ENCODE measurements around the gene PTOV1.
A peak's percentile ranks its signal among the peaks of the same experiment; 100 is the strongest.

The PTOV1 gene

DNA sequence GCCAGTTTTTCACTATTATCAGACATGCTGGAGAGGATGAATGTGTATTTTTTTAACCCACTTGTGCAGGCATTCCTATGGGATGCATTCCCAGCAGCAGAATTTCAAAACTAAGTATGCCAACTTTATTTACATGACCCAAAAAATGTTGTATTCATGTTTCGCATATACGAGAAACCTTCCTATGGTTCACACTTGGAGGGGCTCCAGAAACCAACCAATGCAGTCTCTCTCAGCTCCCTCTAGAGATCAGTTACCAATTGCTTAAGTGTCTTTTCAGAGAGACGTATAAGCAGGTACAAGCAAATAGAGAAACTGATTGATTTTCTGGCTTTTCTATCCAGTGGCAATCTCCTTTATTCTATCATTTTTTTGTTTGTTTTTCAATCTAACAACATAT lies 5.5 kb upstream of the PTOV1 start:
- peak; percentile 14 for DNase-seq

DNA sequence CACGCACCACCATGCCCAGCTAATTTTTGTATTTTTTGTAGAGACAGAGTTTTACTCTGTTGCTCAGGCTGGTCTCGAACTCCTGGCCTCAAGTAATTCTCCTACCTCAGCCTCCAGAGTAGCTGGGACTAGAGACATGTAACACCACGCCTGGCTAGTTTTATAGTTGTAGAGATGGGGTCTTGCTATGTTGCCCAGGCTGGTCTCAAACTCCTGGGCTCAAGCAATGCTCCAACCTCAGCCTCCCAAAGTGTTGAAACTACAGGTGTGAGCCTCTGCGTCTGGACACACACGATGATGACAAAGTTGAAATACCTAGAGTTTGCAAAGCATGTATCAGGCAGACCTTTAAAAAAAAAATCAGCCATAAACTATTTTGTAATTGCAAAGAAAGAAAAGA lies 4.6 kb upstream of the PTOV1 start:
- no peak for DNase-seq

DNA sequence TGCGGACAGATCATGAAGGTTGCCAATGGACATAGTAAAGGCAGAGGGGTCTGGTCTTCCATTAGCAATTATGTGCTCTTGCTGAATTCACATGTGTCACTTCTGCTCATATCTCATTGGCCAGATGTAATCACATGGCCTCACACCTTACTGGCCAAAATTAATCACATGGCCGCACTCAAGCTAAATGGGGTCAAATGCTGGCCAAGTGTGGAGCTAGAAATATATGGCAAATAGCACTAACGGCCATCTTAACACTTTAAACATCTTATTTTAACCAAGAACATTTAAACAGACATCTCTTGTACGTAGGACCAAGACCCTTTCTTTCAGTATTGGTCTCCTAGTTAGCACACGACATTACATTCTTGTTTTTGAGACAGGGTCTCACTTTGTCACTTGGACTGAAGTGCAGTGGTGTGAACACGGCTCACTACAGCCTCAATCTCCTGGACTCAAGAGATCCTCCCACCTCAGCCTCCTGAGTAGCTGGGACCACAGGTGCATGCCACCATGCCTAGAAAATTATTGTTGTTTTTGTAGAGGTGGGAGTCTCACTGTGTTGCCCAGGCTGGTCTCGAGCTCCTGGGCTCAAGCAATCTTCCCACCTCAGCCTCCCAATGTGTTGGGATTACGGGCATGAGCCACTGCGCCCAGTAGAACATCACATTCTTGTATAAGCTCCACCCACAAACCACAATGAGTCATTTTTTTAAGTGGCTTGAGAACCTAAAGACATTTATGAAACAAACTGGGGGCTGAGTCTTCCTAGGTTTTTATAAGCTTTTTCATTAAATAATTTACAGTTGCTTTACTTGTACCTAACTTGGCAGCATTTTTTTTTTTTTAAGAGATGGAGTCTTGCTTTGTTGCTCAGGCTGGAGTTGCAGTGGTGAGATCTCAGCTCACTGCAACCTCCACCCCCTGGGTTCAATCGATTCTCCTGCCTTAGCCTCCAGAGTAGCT lies 2.9 kb upstream of the PTOV1 start:
- no peak for DNase-seq

DNA sequence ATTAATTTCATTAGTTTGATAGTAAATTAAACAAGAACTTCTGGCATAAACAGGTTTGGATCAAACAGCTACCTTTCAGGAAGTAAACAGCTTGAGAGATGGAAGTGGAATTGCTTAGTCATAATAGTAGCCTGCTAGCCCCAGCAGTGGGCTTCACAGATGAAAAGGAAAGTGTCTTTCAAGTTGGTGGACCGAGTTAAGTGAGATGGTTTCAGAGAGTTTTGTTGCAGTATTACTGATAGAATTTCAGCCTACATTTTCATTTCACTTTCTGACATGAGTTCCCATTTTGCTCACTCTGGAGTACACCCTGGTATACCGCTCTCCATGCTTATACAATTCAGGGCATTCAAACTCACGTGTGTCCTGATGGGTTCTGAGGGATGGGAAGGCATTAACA lies 2.0 kb upstream of the PTOV1 start:
- no peak for DNase-seq

DNA sequence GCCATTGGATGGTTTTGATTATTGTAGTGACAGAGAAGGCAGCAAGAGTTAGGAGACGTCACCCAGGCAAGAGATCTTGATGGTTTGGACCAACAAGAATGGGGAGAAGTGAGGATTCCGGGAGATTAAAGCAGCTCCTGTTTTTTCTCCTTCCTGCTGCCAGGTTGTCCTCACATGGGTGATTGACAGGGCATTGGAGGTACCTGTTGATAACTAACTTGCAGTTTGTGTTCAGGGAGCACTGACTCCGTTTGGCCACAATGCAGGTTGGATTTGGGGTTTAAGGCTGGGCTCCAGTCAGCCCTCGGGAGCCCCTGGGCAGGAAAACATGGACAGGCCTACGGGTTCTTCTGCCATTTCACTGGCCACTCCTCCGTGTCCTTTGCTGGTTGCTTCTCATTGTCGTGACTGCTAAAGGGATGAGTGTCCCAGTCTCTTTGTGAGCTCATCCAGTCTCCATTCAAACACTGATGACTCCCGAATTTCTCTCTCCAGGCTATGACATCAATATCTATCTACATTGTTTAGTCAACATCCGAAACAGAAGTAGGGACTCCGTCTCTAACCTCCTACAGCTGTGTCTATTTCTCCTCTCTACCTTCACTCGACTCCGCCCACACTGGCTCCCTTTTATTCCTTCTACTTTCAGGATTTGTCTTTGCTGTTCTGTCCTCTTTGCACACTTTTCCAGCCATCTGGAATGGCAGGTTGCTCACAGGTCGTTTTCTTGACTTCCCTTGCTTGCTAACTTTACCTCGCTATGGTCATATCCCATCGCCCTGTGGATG lies 1.3 kb upstream of the PTOV1 start:
- no peak for DNase-seq

DNA sequence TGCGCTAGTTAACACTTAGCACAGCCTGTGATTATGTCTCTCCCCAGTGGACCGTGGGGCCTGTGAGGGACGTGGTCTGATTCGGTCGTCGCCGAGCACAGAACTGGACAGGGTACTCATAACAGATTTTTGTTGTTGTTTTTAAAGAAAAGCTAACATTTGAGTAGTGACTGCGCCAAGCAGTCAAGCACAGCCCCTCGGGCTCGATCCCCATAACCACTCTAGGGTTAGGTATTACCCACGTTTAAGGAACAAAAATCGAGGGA lies 805 bp upstream of the PTOV1 start:
- DNase-seq, result no peak

DNA sequence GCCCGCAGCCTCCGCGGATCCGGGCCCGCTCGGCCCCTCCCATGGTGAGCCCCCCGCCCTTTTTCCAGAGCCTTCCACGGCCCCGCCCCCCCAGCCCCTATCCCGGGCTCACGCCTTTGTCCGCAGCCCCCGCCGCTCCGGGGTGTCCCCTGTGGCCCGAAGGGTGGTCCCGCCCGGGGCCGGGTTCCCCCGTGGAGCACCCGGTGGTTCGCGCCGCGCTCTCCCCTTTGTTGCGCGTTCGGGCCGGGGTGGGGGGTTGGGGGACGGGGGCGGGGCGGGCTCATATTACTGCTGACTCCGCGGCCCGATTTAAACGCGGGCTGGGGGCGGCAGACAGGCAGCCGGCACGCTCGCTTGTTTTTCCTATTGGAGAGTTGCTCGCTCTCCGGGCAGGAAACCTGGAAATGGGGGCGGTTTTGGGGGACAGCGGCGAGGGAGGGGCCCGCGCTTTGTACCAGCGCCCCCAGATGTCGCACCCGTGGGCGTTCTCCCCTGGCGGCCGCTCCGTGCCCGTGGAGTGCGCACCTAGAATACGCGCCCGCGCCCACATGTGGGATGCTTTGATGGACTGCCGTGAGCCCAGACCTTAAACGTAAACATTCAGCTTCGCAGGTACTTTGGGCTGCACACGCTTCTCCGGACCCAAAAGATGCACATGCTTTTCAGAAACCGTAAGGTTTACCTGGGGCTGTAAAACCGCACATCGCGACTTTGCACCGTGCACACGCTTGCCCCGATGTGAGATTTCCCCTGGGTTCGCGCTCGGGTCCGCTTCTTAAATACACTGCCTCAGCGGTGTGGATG lies 699 bp downstream of the PTOV1 start:
- DNase-seq, result peak; percentile 85

DNA sequence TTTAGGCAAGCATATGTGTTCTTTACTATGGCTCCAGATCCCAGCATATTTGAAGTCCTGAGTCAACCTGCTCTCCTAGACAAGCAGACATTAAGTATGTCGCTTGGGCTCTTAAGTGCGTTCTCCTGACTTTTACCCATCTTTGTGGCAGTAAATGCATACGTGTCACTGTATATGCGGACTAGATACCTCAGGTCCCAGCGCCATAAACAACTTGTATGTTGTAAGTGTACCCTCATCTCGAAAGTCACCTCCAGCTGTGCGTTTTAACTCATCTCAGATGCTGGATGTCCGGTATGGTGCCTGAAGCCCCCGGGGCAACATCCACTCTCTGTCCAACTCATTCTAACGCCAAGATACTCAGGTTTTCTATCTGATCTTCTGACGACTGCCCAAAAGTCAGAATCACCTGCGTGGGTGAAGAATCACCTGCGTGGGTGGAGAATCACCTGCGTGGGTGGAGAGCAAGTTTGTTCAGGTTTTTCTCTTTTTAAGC lies 1.7 kb downstream of the PTOV1 start:
- no peak for DNase-seq

DNA sequence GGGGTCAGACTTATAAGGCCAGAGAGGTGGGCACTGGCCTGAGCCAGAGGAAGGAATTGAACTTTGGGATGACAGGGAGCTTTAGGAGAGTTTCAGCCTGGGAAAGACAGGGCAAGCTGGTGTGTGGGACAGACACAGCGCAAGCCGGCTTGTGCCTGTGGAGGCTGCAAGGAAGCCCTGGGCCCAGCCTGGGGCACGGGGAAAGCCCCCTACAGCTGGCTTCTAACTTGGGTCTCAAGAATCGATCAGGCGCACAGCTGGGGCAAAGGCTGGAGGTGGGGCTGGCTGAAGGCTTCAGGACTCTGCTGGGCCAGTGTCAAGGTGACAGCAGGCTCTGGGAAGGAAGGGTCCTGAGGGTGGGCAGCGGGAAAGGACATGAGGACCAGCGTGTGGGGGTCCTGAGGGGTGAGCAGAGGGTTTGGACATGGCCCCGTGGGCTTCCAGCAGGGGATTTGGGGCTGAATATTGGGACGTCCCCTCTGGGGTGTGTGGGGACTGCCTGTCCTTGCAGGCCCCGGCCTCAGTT lies 3.0 kb downstream of the PTOV1 start:
- no peak for DNase-seq

DNA sequence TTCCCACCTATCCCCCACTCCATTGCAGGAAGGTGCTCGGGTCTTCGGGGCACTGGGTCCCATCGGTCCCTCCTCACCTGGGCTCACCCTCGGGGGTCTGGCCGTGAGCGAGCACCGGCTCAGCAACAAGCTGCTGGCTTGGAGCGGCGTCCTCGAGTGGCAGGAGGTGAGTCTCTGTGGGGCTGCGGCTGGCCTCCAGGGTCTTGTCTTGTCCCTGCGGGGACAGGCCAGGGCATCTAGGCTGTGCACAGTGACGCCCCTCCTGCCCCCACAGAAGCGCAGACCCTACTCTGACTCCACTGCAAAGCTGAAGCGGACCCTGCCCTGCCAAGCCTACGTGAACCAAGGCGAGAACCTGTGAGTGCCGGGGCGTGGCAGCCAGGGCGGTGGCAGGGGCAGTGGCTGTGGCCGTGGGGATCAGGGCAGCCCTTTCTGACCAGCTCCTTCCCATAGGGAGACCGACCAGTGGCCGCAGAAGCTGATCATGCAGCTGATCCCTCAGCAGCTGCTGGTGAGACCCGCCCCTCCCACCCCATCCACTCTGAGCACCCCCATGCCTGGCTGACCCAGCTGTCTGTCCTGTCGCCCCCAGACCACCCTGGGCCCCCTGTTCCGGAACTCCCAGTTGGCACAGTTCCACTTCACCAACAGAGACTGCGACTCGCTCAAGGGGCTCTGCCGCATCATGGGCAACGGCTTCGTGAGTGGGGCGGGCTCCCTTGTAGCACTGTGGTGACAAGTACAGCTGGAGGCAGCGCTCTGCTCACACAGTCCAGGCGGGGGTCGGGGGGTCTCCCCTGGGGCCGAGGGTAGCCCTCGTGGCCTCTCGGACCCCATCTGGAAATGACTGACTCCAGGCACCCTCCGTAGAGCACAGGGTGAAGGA lies 3.7 kb downstream of the PTOV1 start:
- DNase-seq, result no peak

DNA sequence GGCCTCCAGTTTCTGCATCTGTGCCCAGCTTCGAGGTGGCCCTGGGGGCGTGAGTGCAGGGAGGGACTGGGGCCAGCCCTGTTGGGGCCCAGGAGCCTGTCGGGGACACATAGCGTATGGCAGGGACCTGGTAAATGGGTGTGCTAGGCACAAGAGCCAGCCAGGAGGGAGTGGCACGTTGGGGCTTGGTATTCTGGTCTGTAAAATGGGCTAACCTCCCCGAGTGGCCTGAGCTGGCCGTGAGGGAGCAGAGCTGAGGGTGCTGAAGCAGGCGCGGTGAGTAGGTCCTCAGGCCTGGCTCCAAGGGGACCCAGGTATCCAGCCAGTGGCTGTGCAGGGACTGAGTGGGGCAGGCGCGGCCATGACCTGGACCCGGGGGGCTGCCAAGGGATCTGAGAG lies 4.3 kb downstream of the PTOV1 start:
- DNase-seq, result no peak

DNA sequence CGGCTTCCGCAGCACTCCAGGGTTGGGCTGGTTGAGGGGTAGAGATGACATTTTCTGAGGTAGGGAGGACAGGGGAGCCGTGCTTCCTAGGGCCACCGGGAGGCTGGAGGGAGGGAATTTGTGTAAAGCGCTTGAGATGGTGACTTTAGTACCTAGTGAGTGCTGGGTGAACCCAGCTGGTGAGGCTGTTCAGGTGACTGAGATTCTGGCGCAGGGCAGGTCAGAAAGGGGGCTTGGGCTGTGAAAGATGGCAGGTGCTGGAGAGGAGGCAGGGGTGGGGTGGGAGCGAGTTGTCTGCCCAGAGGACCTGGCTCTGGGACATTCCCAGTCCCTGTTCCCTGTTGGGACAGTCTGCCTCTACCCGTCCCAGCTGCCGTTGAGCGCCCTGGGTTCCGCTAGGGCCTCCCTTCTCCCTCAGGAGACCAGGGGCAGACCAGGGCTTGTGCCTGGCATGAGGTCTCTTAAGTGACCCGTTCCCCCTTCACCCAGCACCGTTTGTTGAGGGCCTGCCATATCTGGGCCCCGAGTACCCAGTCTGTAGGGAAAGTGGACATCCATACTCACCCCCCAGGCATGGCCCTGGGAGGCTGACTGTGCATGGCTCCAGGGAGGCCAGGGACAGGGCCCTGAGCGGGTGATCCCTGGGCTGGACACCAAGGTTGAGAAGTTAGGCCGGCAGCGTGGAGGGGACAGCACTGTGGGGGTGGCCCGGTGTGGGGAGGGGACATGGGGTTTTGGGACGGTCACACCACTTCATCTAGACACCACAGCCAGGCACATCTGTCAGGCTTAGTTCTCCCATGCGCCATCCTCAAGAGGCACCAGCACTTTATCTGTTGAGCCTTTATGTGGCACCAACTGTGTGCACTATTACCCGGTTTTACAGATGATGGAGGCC lies 5.0 kb downstream of the PTOV1 start:
- DNase-seq, result peak; percentile 29

DNA sequence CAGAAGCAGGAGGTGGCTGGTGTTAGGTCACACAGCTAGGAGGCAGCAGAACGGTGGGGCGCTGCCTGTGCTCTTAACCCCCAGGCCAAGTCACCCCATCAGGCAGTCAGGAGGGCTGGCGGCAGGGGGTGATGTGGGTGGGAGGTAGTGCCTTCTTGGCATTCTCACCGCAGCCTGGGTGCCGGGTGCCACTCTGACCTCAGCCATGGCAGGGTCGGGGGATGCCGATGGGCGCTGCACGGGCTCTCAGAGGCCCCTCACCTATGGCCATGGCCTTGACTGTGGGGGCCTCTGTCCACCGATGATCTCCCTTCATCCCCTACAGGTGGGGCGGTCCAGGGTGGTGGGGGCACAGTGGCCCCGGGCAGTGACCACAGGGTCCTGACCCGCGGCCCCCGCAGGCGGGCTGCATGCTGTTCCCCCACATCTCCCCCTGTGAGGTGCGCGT lies 5.6 kb downstream of the PTOV1 start:
- DNase-seq, result no peak

DNA sequence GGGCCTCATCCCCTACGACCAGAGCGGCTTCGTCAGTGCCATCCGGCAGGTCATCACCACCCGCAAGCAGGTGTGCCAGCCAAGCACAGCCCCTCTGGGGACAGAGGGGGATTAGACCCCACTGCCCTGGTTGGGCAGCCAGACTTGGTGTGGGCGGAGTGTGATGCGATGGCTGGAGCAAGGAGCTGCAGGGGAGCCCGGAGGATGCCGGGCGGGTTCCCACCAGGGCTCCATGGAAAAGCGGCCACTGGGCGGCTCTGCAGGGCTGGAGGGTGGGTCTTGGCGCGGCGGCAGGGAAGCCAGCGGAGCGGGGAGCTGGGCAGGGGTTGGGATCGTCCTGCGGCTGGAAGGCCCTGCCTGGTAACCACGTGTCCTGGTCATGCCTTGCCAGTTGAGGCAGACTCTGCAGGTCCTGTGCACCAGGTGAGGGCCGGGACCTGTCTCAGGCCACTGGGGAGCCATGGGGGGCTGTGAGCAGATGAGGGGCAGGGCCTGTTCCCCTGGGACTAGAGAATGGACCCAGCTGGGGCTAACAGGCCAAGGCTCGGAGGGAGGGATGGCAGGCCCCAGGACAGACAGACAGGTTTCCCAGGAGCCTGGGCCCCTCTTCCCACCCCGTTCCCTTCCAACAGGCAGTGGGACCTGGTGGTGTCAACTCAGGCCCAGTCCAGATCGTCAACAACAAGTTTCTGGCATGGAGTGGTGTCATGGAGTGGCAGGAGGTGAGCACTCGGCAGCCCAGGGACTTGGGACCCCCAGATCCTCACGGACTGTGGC lies 6.3 kb downstream of the PTOV1 start:
- DNase-seq, result peak; percentile 51

DNA sequence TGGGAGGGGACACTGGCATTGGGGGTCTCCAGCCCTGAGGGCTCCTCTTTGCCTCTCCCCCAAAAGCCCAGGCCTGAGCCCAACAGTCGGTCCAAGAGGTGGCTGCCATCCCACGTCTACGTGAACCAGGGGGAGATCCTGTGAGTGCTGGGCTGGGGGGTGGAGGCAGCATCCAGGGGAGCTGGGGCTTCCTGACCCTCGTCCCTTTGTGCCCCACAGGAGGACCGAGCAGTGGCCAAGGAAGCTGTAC lies 6.8 kb downstream of the PTOV1 start:
- no peak for DNase-seq

DNA sequence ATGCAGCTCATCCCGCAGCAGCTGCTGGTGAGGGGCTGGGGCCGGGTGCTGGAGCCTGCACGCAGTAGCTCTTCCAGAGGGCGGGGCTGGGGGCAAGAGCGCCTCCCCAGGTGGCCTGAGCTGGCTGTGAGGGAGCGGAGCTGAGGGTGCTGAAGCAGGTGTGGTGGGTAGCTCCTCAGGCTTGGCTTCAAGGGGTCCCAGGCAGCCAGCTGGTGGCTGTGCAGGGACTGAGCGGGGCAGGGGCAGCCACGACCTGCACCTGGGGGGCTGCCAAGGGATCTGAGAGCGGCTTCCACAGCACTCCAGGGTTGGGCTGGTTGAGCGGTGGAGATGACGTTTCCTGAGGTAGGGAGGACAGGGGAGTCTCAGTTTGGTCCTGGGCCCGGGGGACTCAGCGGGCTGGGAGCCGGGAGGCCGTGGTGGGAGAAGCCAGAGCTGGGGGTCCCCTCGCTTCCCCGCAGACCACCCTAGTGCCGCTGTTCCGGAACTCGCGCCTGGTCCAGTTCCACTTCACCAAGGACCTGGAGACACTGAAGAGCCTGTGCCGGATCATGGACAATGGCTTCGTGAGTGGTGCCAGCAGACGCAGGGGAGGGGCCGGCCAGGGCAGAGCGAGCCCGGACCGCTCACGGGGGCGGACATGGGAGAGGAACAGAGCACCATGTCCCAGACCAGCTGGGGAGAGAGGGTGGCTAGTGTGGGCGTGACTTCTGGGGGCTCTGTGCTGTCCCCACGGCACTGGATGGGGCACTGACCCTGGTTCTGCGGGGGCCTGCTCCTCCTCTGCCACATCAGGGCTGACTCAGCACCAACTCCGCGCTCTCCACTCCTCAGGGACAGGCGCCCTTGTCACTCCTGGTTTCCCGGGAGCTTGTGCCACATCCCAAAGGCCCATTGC lies 7.4 kb downstream of the PTOV1 start:
- DNase-seq, result peak; percentile 23

DNA sequence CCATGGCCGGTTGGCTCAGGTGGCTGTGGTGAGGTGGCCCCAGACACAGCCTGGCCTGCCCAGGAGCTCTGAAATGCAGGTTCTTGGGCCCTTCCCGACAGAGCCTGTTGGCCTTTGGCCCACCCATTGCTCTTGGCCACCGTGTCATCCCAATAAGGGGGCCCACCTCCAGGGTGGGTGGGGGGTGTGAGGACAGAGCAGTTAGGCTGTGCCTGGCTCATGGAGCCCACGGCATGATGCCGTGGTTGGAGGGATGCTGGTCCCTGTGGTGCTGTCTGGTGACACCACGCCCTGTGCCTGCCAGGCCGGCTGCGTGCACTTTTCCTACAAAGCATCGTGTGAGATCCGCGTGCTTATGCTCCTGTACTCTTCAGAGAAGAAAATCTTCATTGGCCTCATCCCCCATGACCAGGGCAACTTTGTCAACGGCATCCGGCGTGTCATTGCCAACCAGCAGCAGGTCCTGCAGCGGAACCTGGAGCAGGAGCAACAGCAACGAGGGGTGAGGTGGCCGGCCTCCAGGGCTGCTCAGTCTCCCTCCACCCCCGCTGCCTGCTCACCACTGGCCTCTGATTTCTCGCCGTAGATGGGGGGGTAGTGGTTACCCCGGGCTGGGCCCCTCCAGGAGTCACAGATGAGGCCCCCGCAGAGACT lies 8.8 kb downstream of the PTOV1 start:
- no peak for DNase-seq

DNA sequence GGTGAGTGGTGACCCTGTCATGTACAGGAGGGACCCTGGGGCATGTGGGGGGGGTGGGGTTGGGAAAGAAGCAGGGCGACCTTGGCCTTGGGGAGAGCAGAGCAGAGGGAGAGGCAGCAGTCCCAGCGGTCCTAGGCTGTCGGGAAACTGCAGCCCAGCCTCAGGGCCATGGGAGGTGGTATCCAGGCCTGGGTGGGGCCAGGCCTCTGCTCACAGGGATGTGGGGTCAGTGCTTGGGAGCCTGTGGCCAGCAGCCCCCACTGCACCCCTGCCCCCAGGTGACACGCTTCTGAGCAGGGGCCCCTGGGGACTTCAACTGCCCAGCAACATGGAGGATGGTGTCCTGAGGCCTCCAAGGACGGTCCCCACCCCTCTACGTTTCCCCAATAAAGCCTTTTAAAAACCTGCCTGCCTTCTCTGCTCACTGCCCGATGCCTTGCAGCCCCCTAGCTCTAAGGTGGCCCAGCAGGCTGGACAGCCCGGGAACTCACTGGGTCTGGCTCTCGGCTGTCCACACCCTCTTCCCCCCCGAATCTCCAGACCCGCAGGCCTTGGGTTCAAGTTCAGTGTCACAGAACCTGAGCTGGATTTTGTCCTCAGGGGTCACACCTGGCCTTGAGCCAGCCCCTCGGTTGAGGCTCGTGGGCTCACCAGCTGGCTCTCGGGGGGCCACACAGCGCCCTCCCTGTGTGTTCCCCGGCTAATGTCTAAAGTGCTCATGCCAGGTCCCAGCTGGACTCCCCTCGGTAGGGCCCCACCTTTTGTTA lies 9.6 kb downstream of the PTOV1 start:
- DNase-seq, result no peak

Measured in NCI-H69 (cell line).